Peyer's patch (tissue), 4 donors: ENCODE data around the gene ELAVL1. TPM values are rescaled to one million over a fixed set of nuclear protein-coding genes. Genes with fewer than 3 reads are reported as not detected.
"Not testable (repeated sequence)": the region's sequence is repeated elsewhere in the genome, so short reads cannot be mapped to it uniquely, and the experiment has no call there.

ENCODE experiments used
- DNase-seq, 3 donors: peaks; one replicate each; pipeline ENCODE4 v3.0.0-alpha.2; 2017 to 2019
- H3K27ac ChIP-seq, 4 donors: fragments of 200-600 bp; sonication (generic); one replicate each; pipeline ENCODE4 v1.5.1; 2016 to 2019
- H3K27me3 ChIP-seq, 2 donors: fragments of 200-600 bp; sonication (generic); one replicate each; pipeline ENCODE4 v1.5.1; 2019
- H3K36me3 ChIP-seq, 3 donors: fragments of 200-600 bp; sonication (generic); one replicate each; pipeline ENCODE4 v1.5.1; 2016 to 2019
- H3K4me1 ChIP-seq, 4 donors: fragments of 200-600 bp; sonication (generic); one replicate each; pipeline ENCODE4 v1.5.1; 2016 to 2019
- H3K4me3 ChIP-seq, 4 donors: fragments of 200-600 bp; sonication (generic); 1 replicate in 3 of 4; 2 replicates in 1 of 4; pipeline ENCODE4 v1.5.1; 2016 to 2019; ENCODE audit warnings: mild to moderate bottlenecking in 1 of 4
- H3K9me3 ChIP-seq, 4 donors: fragments of 200-600 bp; sonication (generic); one replicate each; pipeline ENCODE4 v1.5.1; 2016 to 2019; ENCODE audit warnings: mild to moderate bottlenecking in 1 of 4
- CTCF ChIP-seq, 6 experiments: fragments of 450-650 bp in 4 of 6; fragments of 200-600 bp in 2 of 6; sonication (generic) in 1 of 6; IDR thresholded peaks; one replicate each; pipeline ENCODE4 v1.5.1; 2017 to 2019; ENCODE audit warnings: antibody characterized with exemption in 6 of 6, mild to moderate bottlenecking in 3 of 6, moderate library complexity in 1 of 6
- POLR2A ChIP-seq, 2 donors: fragments of 450-650 bp; IDR thresholded peaks; one replicate each; pipeline ENCODE4 v1.5.1; 2017; ENCODE audit warnings: antibody characterized with exemption in 2 of 2, mild to moderate bottlenecking in 2 of 2, moderate library complexity in 2 of 2
- total RNA-seq, 4 donors: library from RNA; depleted of rRNA; stranded (reverse); fragments of >200 nt; gene quantifications; one replicate each; pipeline ENCODE4 v1.1.0, GENCODE V29; 2016

ELAVL1 gene
- total RNA-seq, 4 donors from 2014 or later, result 21.0 to 41.7 (median 25.9) TPM

GRCh38 chr19:8025316-8025715, 19.9 kb upstream of the ELAVL1 start:
- H3K4me3 ChIP-seq, result no peak overlapping the region
- H3K9me3 ChIP-seq, result no peaks in the 10 kb centered on the region
- H3K36me3 ChIP-seq, result no peaks in the 10 kb centered on the region
- no peaks in the 10 kb centered on the region for H3K27me3 ChIP-seq
- DNase-seq, result no peak
- H3K27ac ChIP-seq, result peak overlapping the region in 2 of 4 donors; percentile 2 to 23
- no peak for TF ChIP-seq POLR2A (IDR thresholded peaks at IDR 0.05)
- no peak for TF ChIP-seq CTCF (IDR thresholded peaks at IDR 0.05)
- no peaks in the 10 kb centered on the region for H3K4me1 ChIP-seq

GRCh38 chr19:8024256-8024655, 18.8 kb upstream of the ELAVL1 start:
- not testable (repeated sequence) for H3K4me3 ChIP-seq, H3K4me1 ChIP-seq

GRCh38 chr19:8023371-8023770, 17.9 kb upstream of the ELAVL1 start:
- no peak for DNase-seq

More at GRCh38 chr19:8024256-8024655, 18.8 kb upstream of the ELAVL1 start:
- not testable (repeated sequence) for DNase-seq, H3K9me3 ChIP-seq, H3K36me3 ChIP-seq, H3K27ac ChIP-seq, H3K27me3 ChIP-seq

GRCh38 chr19:8022275-8022674, 16.8 kb upstream of the ELAVL1 start:
- Histone ChIP-seq H3K4me1 (no peaks in the 10 kb centered on the region), H3K4me3 (no peak overlapping the region), H3K27me3 (no peaks in the 10 kb centered on the region), H3K36me3 (no peaks in the 10 kb centered on the region), H3K27ac (no peak overlapping the region), H3K9me3 (no peaks in the 10 kb centered on the region)
- no peak for DNase-seq
- no peak for TF ChIP-seq CTCF (IDR thresholded peaks at IDR 0.05)
- TF ChIP-seq POLR2A (IDR thresholded peaks at IDR 0.05), result no peak

More at GRCh38 chr19:8023371-8023770, 17.9 kb upstream of the ELAVL1 start:
- no peak overlapping the region for H3K27ac ChIP-seq
- TF ChIP-seq POLR2A (IDR thresholded peaks at IDR 0.05), result no peak
- no peak for TF ChIP-seq CTCF (IDR thresholded peaks at IDR 0.05)
- no peak overlapping the region for H3K4me3 ChIP-seq
- H3K9me3 ChIP-seq, result no peaks in the 10 kb centered on the region
- no peaks in the 10 kb centered on the region for H3K27me3 ChIP-seq
- no peaks in the 10 kb centered on the region for H3K36me3 ChIP-seq
- H3K4me1 ChIP-seq, result no peaks in the 10 kb centered on the region

GRCh38 chr19:8021374-8021773, 15.9 kb upstream of the ELAVL1 start:
- H3K36me3 ChIP-seq, result no peaks in the 10 kb centered on the region
- DNase-seq, result no peak
- no peaks in the 10 kb centered on the region for H3K27me3 ChIP-seq
- H3K27ac ChIP-seq, result no peak overlapping the region
- no peak overlapping the region for H3K4me3 ChIP-seq
- TF ChIP-seq CTCF (IDR thresholded peaks at IDR 0.05) (no peak), POLR2A (IDR thresholded peaks at IDR 0.05) (no peak)
- H3K4me1 ChIP-seq, result no peaks in the 10 kb centered on the region
- no peaks in the 10 kb centered on the region for H3K9me3 ChIP-seq

- H3K36me3 ChIP-seq, result no peaks in the 10 kb centered on the region
- DNase-seq, result no peak
- H3K27ac ChIP-seq, result no peak overlapping the region
- H3K9me3 ChIP-seq, result no peaks in the 10 kb centered on the region
- no peak overlapping the region for H3K4me3 ChIP-seq
- H3K27me3 ChIP-seq, result no peaks in the 10 kb centered on the region
- no peaks in the 10 kb centered on the region for H3K4me1 ChIP-seq
- TF ChIP-seq CTCF (IDR thresholded peaks at IDR 0.05) (no peak), POLR2A (IDR thresholded peaks at IDR 0.05) (no peak)
Observed at GRCh38 chr19:8020681-8021080, 15.2 kb upstream of the ELAVL1 start.
